GM12878 (cell line): Measurements from ENCODE around the gene VEGFB. TPM values are rescaled to one million over a fixed set of nuclear protein-coding genes. Genes with fewer than 3 reads are reported as not detected.
A peak's percentile ranks its signal among the peaks of the same experiment; 100 is the strongest.

Experiments used
- ATAC-seq: fragments of 200-7000 bp; cut with Tn5 transposase; 3 replicates; pipeline ENCODE4 v1.9.1; 2020; ENCODE audit warnings: mild to moderate bottlenecking, moderate library complexity
- BruUV-seq: library from RNA; stranded (reverse); fragments of 400-500 nt; replicated peaks from 2 replicates; lab custom pipeline; 2021; lab: Mats Ljungman, UMichigan
- CTCF ChIA-PET: fragments of 300-600 bp; sonication (Branson Sonifier 250); formaldehyde crosslinking; extraction: SDS; loops from one replicate; lab custom pipeline; 2021; ENCODE audit warnings: inconsistent platforms; lab: Yijun Ruan, JAX
- POLR2A ChIA-PET: fragments of 350-600 bp; formaldehyde crosslinking; extraction: SDS; loops from one replicate; lab custom pipeline; 2021; ENCODE audit warnings: inconsistent platforms; lab: Charles Lee
- RAD21 ChIA-PET: fragments of 300-600 bp; sonication (Branson Sonifier 250); formaldehyde crosslinking; loops from one replicate; lab custom pipeline; 2023; ENCODE audit warnings: antibody characterized with exemption; ENCODE audit not compliant: unreplicated experiment; lab: Charles Lee
- SMC1A ChIA-PET: fragments of 300-600 bp; sonication (Branson Sonifier 250); formaldehyde crosslinking; loops from one replicate; lab custom pipeline; 2023; ENCODE audit not compliant: unreplicated experiment, uncharacterized antibody; lab: Charles Lee
- DNase-seq: peaks from one replicate; pipeline ENCODE4 v3.0.0-alpha.2; 2011; ENCODE audit warnings: low read depth, low spot score
- FAIRE-seq: peaks from 3 replicates; lab custom pipeline; 2011; peaks lifted over from hg19 to GRCh38; lab: Jason Lieb, UNC
- H2AFZ ChIP-seq: 2 replicates; pipeline ENCODE4 v1.6.0; 2011; ENCODE audit warnings: low read depth, low read length, control low read depth; ENCODE audit not compliant: control insufficient read depth
- H3K27ac ChIP-seq: 2 replicates; pipeline ENCODE4 v1.5.1; 2011; ENCODE audit warnings: control low read depth; ENCODE audit not compliant: control insufficient read depth, insufficient read depth
- H3K27me3 ChIP-seq, 2 experiments: replicated peaks in 1 of 2; 2 replicates each; pipeline versions ENCODE4 v1.6.0 to v1.6.1; 2011; ENCODE audit warnings: low read length in 1 of 2; ENCODE audit not compliant: control insufficient read depth in 2 of 2, insufficient read depth in 2 of 2
- H3K36me3 ChIP-seq, 2 experiments: 2 replicates each; pipeline ENCODE4 v1.5.1; 2011; ENCODE audit warnings: low read length in 1 of 2; ENCODE audit not compliant: control insufficient read depth in 2 of 2, insufficient read depth in 2 of 2
- H3K4me1 ChIP-seq: 2 replicates; pipeline ENCODE4 v1.6.1; 2011; ENCODE audit warnings: mild to moderate bottlenecking, low read length, moderate library complexity, mixed read lengths; ENCODE audit not compliant: control insufficient read depth, insufficient read depth
- H3K4me2 ChIP-seq: 2 replicates; pipeline ENCODE4 v1.6.0; 2011; ENCODE audit warnings: control low read depth; ENCODE audit not compliant: control insufficient read depth, insufficient read depth
- H3K4me3 ChIP-seq: fragments of 200-600 bp; sonication (generic); 2 replicates; pipeline ENCODE4 v1.5.1; 2016
- H3K79me2 ChIP-seq: 2 replicates; pipeline ENCODE4 v1.6.0; 2011; ENCODE audit warnings: low read length; ENCODE audit not compliant: control insufficient read depth, insufficient read depth
- H3K9ac ChIP-seq: 2 replicates; pipeline ENCODE4 v1.8.0; 2011; ENCODE audit warnings: low read length, control low read depth, mixed read lengths; ENCODE audit not compliant: control insufficient read depth, insufficient read depth
- H3K9me3 ChIP-seq: replicated peaks from 3 replicates; pipeline ENCODE4 v1.5.1; 2011; ENCODE audit warnings: mild to moderate bottlenecking, low read length; ENCODE audit not compliant: control insufficient read depth, insufficient read depth
- H4K20me1 ChIP-seq: 2 replicates; pipeline ENCODE4 v1.6.0; 2011; ENCODE audit not compliant: control insufficient read depth, insufficient read depth
- IKZF2 ChIP-seq, 2 experiments: fragments of 450-650 bp; IDR thresholded peaks; 2 replicates each; pipeline ENCODE4 v1.6.1; 2017; ENCODE audit warnings: mild to moderate bottlenecking in 2 of 2, moderate library complexity in 2 of 2
- JUNB ChIP-seq: IDR thresholded peaks from 2 replicates; pipeline ENCODE4 v1.6.1; 2016; ENCODE audit warnings: antibody characterized with exemption, mild to moderate bottlenecking
- KLF5 ChIP-seq: fragments of 450-650 bp; IDR thresholded peaks from 2 replicates; pipeline ENCODE4 v1.6.1; 2014; ENCODE audit warnings: mild to moderate bottlenecking; ENCODE audit not compliant: partially characterized antibody
- NKRF ChIP-seq: fragments of 450-650 bp; conservative IDR thresholded peaks from 2 replicates; pipeline ENCODE4 v1.6.1; 2017; ENCODE audit warnings: mild to moderate bottlenecking, moderate library complexity
- RBBP5 ChIP-seq: fragments of 200-600 bp; sonication (generic); conservative IDR thresholded peaks from 2 replicates; pipeline ENCODE4 v1.6.1; 2016
- RUNX3 ChIP-seq: IDR thresholded peaks from 2 replicates; pipeline ENCODE4 v1.6.1; 2012; ENCODE audit warnings: low read length, inconsistent platforms
- SMARCA5 ChIP-seq: fragments of 450-650 bp; IDR thresholded peaks from 2 replicates; pipeline ENCODE4 v1.6.1; 2017; ENCODE audit warnings: mild to moderate bottlenecking
- TCF12 ChIP-seq: IDR thresholded peaks from 2 replicates; pipeline ENCODE4 v1.6.1; 2011; ENCODE audit warnings: low read depth, mild to moderate bottlenecking, low read length
- TCF7 ChIP-seq: IDR thresholded peaks from 2 replicates; pipeline ENCODE4 v1.6.1; 2014; ENCODE audit warnings: antibody characterized with exemption, borderline replicate concordance
- ZBED1 ChIP-seq: IDR thresholded peaks from 2 replicates; pipeline ENCODE4 v1.6.1; 2016; ENCODE audit warnings: borderline replicate concordance
- ZBTB40 ChIP-seq: fragments of 450-650 bp; IDR thresholded peaks from 2 replicates; pipeline ENCODE4 v1.6.1; 2016; ENCODE audit warnings: mild to moderate bottlenecking, moderate library complexity, borderline replicate concordance
- WGBS: methylation state at CpG from one replicate; pipeline ENCODE4 v1.1.6; 2016; ENCODE audit warnings: low lambda C conversion rate; ENCODE audit not compliant: insufficient replicate concordance, insufficient coverage; ENCODE audit errors: missing lambda C conversion rate; 5-methylcytosine and 5-hydroxymethylcytosine counted together
- in situ Hi-C: fragments of 300-500 bp; cut with MboI; formaldehyde crosslinking; loops from 9 replicates; pipeline ENCODE4 v1.14.3; 2018; ENCODE audit warnings: mixed read lengths
- intact Hi-C: fragments of 100-400 bp; cut with micrococcal nuclease; formaldehyde crosslinking; loops from one replicate; pipeline ENCODE4 v1.14.2; 2022; ENCODE audit not compliant: unreplicated experiment
- polyA plus RNA-seq, 11 experiments: library from polyadenylated mRNA; depleted of rRNA in 4 of 11; unstranded in 6 of 11; stranded (reverse) in 5 of 11; fragments of >200 nt; fragmentation: Nextera tagmentation in 4 of 11; fragmentation: Illumina TruSeq in 1 of 11; extraction: Ambion mirVana in 4 of 11; extraction: Trizol in 1 of 11; gene quantifications; 1 replicate in 1 of 11; 2 replicates in 10 of 11; pipeline versions ENCODE4 v1.2.1 to v1.2.3, GENCODE V29; 2011 to 2016; ENCODE audit warnings: inconsistent platforms in 2 of 11, missing spikeins in 2 of 11, low read depth in 1 of 11
- total RNA-seq, 4 experiments: library from RNA; depleted of rRNA in 3 of 4; stranded (reverse); fragments of >200 nt in 3 of 4; fragmentation: Illumina TruSeq in 1 of 4; extraction: Trizol in 1 of 4; gene quantifications; 2 replicates each; pipeline versions ENCODE4 v1.2.1 to v1.2.3, GENCODE V29; 2013 to 2021

VEGFB gene
- total and polyA plus RNA-seq, 10 of the 15 experiments (the other 5 are each of a cell fraction or from before 2014, with no cell fraction given), result 7.0 to 75.8 (median 20.3) TPM

DNA sequence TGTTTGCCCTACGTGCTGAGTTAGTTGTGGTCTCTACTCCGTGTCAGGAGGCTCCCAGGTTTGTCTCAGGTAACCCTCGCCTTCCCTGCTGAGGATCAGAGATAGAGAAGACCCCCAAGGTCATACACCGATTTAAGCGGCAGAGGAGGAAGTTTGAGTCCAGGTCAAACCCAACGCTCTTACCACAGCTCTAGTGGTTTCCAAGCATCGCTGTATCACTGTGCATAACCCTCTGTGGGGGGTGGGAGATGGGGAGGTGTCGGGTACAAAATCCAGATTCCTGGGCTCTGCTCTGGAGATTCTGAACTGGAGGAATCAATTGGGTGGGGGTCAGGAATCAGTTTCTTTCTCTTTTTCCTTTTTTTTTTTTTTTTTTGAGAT lies 3.4 kb upstream of the VEGFB start:
- Histone ChIP-seq H3K79me2 (peaks cover 35% of the 10 kb centered on the region), H4K20me1 (no peaks in the 10 kb centered on the region), H2AFZ (peak overlapping the region; percentile 94), H3K27ac (peak overlapping the region; percentile 86), H3K4me3 (peak overlapping the region; percentile 95), H3K9me3 (no peaks in the 10 kb centered on the region), H3K4me2 (peak overlapping the region; percentile 98), H3K27me3 (no peaks in the 10 kb centered on the region), H3K36me3 (no peaks in the 10 kb centered on the region), H3K4me1 (peaks cover 40% of the 10 kb centered on the region), H3K9ac (peak overlapping the region; percentile 79)
- POLR2A ChIA-PET, result interaction anchor here (0.6 to 9.7 kb wide), 6 partner anchors 13 to 255 kb away, joined by 4 to 77 read pairs (median 9); partner anchors contain the start of genes FERMT3, FKBP2 and PPP1R14B
- CTCF ChIA-PET, result interaction anchor here (1.2 kb wide), 1 partner anchor 24 kb away, joined by 8 read pairs; the partner anchor contains the start of gene FERMT3
- SMC1A ChIA-PET, result no interaction called here
- ATAC-seq (no peak), FAIRE-seq (no peak), DNase-seq (no peak)
- in situ Hi-C loops, result loop anchor here (25.0 kb wide), 1 partner anchor 1631 kb away; the partner anchor contains the start of genes CFL1, EFEMP2 and MUS81
- 0% methylated on average over 8 of the region's 8 CpGs for WGBS
- RAD21 ChIA-PET, result no interaction called here
- no TSS peak for BruUV-seq
- intact Hi-C loops, result no loop called here
- TF ChIP-seq RUNX3 (peak; percentile 56), NKRF (no peak)

- no peak for FAIRE-seq
- in situ Hi-C loops (loop anchor here (25.0 kb wide), 1 partner anchor 1631 kb away; the partner anchor contains the start of genes CFL1, EFEMP2 and MUS81), intact Hi-C loops (no loop called here)
- Histone ChIP-seq H3K4me3 (no peak overlapping the region; the same call in 1 of the 2 replicates), H2AFZ (no peak overlapping the region), H3K79me2 (peaks cover 32% of the 10 kb centered on the region), H3K4me1 (peaks cover 41% of the 10 kb centered on the region), H3K9ac (no peak overlapping the region; the same call in 1 of the 2 replicates), H3K27ac (no peak overlapping the region; the same call in 1 of the 2 replicates), H4K20me1 (no peaks in the 10 kb centered on the region), H3K36me3 (no peaks in the 10 kb centered on the region), H3K27me3 (no peaks in the 10 kb centered on the region), H3K9me3 (no peaks in the 10 kb centered on the region), H3K4me2 (0 out of 2 replicates have a peak overlapping the region, but pooled peaks have one; percentile 13)
- ChIA-PET SMC1A (no interaction called here), RAD21 (no interaction called here), CTCF (interaction anchor here (0.9 to 2.9 kb wide), 2 partner anchors 25 to 124 kb away, joined by 3 to 18 read pairs; partner anchors contain the start of gene FERMT3), POLR2A (interaction anchor here (0.6 to 9.7 kb wide), 8 partner anchors 8 to 255 kb away, joined by 3 to 77 read pairs (median 6); partner anchors contain the start of genes FERMT3, FKBP2 and PPP1R14B)
- DNase-seq, result no peak
- ATAC-seq, result no peak
- 75% methylated on average over 7 of the region's 7 CpGs for WGBS
- BruUV-seq, result no TSS peak
- TF ChIP-seq ZBTB40 (no peak), RBBP5 (no peak), IKZF2 (IDR thresholded peaks at IDR 0.05) (no peak), SMARCA5 (no peak), ZBED1 (no peak), JUNB (no peak), TCF7 (no peak), TCF12 (no peak), KLF5 (no peak)
Measured at GRCh38 chr11:64231546-64231945, 2.8 kb upstream of the VEGFB start.
